SH-SY5Y (cell line): ENCODE results near the gene SELENOT.

ENCODE experiments used
- GATA2 ChIP-seq: IDR thresholded peaks from 2 replicates; pipeline ENCODE4 v1.6.1; 2011; ENCODE audit warnings: mild to moderate bottlenecking, low read depth, low read length
- GATA3 ChIP-seq: IDR thresholded peaks from 2 replicates; pipeline ENCODE4 v1.6.1; 2011; ENCODE audit warnings: low read depth, mild to moderate bottlenecking, low read length, moderate library complexity

DNA sequence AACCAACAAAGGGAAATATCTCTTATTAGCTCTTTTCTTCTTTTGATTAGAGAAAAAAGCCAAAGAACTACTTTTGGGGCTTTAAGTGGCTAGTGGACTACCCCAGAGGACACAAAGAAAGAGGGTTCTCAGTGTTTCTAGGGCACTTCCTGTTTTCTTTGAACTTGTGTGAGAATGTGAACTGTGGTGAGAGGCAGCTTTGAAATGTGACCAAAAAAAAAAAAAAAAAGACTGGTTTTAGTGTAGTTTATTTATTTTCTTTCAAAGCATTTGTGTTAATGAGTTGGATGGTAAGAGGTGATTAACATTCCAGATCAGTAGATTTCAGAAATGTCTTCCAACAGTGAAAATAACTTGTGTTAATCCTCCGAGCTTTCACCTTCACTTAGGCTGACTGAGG is 32.4 kb downstream of the SELENOT start:
- TF ChIP-seq GATA3 (no peak), GATA2 (no peak)
